Measurements from ENCODE around the gene PDK2.
A peak's percentile ranks its signal among the peaks of the same experiment; 100 is the strongest.

The PDK2 gene

GRCh38 chr17:50129728-50130558 is 34.8 kb downstream of the PDK2 start, which contains the start of gene SAMD14:
Gene SAMD14, minus strand, starts transcription at chr17:50130160. Its CDS starts 5,201 bp downstream, at chr17:50124959.
- H3K9me3 ChIP-seq (ENCODE audit: insufficient read depth, low read depth, low read length): peaks cover 3% of the 10 kb centered on the region
- no peak within 1 kb of the TSS for H3K23ac ChIP-seq (ENCODE audit: low read length)
- peak within 1 kb of the TSS; percentile 73 for H3K4me3 ChIP-seq (ENCODE audit: low read depth, low read length)
- peaks cover 31 to 39% of the 10 kb centered on the region in 2 experiments for H3K4me1 ChIP-seq (ENCODE audit: control insufficient read depth in 1 of 2, insufficient read depth in 2 of 2, low read length in 2 of 2)
- peak within 1 kb of the TSS; percentile 78 for H2AFZ ChIP-seq (ENCODE audit: insufficient read depth, low read length, poor library complexity)
- no peak for DNase-seq
- no CpG with 5 or more reads among the region's 84 CpGs for WGBS (ENCODE audit: extremely low coverage, insufficient coverage, insufficient read length)
- peak within 1 kb of the TSS; percentile 79 for H2BK12ac ChIP-seq (ENCODE audit: low read length)
- H3K79me2 ChIP-seq (ENCODE audit: control insufficient read depth, insufficient read depth, low read length, poor library complexity): peaks cover 2% of the 10 kb centered on the region
- H4K8ac ChIP-seq (ENCODE audit: low read depth, low read length): peak within 1 kb of the TSS; percentile 88
- no peaks in the 10 kb centered on the region for H3K27me3 ChIP-seq (ENCODE audit: insufficient read depth, low read length)
- H2BK120ac ChIP-seq (ENCODE audit: insufficient read depth, low read length, poor library complexity): peak within 1 kb of the TSS; percentile 83
- peak within 1 kb of the TSS; percentile 77 for H2AK5ac ChIP-seq (ENCODE audit: low read length)
- H2BK5ac ChIP-seq (ENCODE audit: low read depth, low read length, poor library complexity): peak within 1 kb of the TSS; percentile 15
- peaks cover 7 to 9% of the 10 kb centered on the region in 2 experiments for H3K36me3 ChIP-seq (ENCODE audit: control insufficient read depth in 1 of 2, insufficient read depth in 2 of 2, low read length in 2 of 2)
- H3K4me2 ChIP-seq (ENCODE audit: low read length): peak within 1 kb of the TSS; percentile 92
- peak within 1 kb of the TSS; percentile 60 for H3K27ac ChIP-seq (ENCODE audit: low read depth, low read length)
- peak within 1 kb of the TSS; percentile 70 for H4K12ac ChIP-seq (ENCODE audit: low read depth, low read length)
- peak within 1 kb of the TSS; percentile 86 for H3K14ac ChIP-seq (ENCODE audit: low read length)
- peak within 1 kb of the TSS; percentile 87 for H4K91ac ChIP-seq (ENCODE audit: low read depth, low read length)
- H3K18ac ChIP-seq (ENCODE audit: low read length): peak within 1 kb of the TSS; percentile 86
- H3K9ac ChIP-seq (ENCODE audit: low read length): no peak within 1 kb of the TSS
- peak within 1 kb of the TSS; percentile 41 for H3K4ac ChIP-seq (ENCODE audit: low read depth, low read length)
- peaks cover 14% of the 10 kb centered on the region for H3K79me1 ChIP-seq (ENCODE audit: low read length)

GRCh38 chr17:50130559-50131305 is 35.6 kb downstream of the PDK2 start:
- whole genome bisulfite sequencing (ENCODE audit: extremely low coverage, insufficient coverage, insufficient read length): no CpG with 5 or more reads among the region's 19 CpGs
- H3K4me3 ChIP-seq (ENCODE audit: low read depth, low read length): peak overlapping the region; percentile 23
- no peak overlapping the region for H3K27ac ChIP-seq (ENCODE audit: low read depth, low read length)
- H3K4me1 ChIP-seq (ENCODE audit: control insufficient read depth in 1 of 2, insufficient read depth in 2 of 2, low read length in 2 of 2): peaks cover 31 to 39% of the 10 kb centered on the region in 2 experiments
- no peak overlapping the region for H3K9ac ChIP-seq (ENCODE audit: low read length)
- no peak overlapping the region for H3K18ac ChIP-seq (ENCODE audit: low read length)
- no peak overlapping the region for H3K4ac ChIP-seq (ENCODE audit: low read depth, low read length)
- peaks cover 2% of the 10 kb centered on the region for H3K79me2 ChIP-seq (ENCODE audit: control insufficient read depth, insufficient read depth, low read length, poor library complexity)
- H2AK5ac ChIP-seq (ENCODE audit: low read length): no peak overlapping the region
- H4K8ac ChIP-seq (ENCODE audit: low read depth, low read length): no peak overlapping the region
- no peak overlapping the region for H2BK120ac ChIP-seq (ENCODE audit: insufficient read depth, low read length, poor library complexity)
- no peaks in the 10 kb centered on the region for H3K27me3 ChIP-seq (ENCODE audit: insufficient read depth, low read length)
- H2AFZ ChIP-seq (ENCODE audit: insufficient read depth, low read length, poor library complexity): no peak overlapping the region
- peak overlapping the region; percentile 34 for H2BK12ac ChIP-seq (ENCODE audit: low read length)
- H4K91ac ChIP-seq (ENCODE audit: low read depth, low read length): no peak overlapping the region
- H3K14ac ChIP-seq (ENCODE audit: low read length): no peak overlapping the region
- H3K36me3 ChIP-seq (ENCODE audit: control insufficient read depth in 1 of 2, insufficient read depth in 2 of 2, low read length in 2 of 2): peaks cover 13 to 15% of the 10 kb centered on the region in 2 experiments
- no peak overlapping the region for H4K12ac ChIP-seq (ENCODE audit: low read depth, low read length)
- no peaks in the 10 kb centered on the region for H3K9me3 ChIP-seq (ENCODE audit: insufficient read depth, low read depth, low read length)
- peaks cover 14% of the 10 kb centered on the region for H3K79me1 ChIP-seq (ENCODE audit: low read length)
- H3K4me2 ChIP-seq (ENCODE audit: low read length): peak overlapping the region; percentile 92
- H2BK5ac ChIP-seq (ENCODE audit: low read depth, low read length, poor library complexity): no peak overlapping the region
- H3K23ac ChIP-seq (ENCODE audit: low read length): no peak overlapping the region
- DNase-seq: no peak

- H4K91ac ChIP-seq (ENCODE audit: low read depth, low read length): no peak overlapping the region
- H3K4me3 ChIP-seq (ENCODE audit: low read depth, low read length): no peak overlapping the region
- no peak overlapping the region for H3K27ac ChIP-seq (ENCODE audit: low read depth, low read length)
- H2BK5ac ChIP-seq (ENCODE audit: low read depth, low read length, poor library complexity): no peak overlapping the region
- no peak overlapping the region for H2AK5ac ChIP-seq (ENCODE audit: low read length)
- no peak overlapping the region for H2BK12ac ChIP-seq (ENCODE audit: low read length)
- H3K14ac ChIP-seq (ENCODE audit: low read length): no peak overlapping the region
- no peak overlapping the region for H3K4ac ChIP-seq (ENCODE audit: low read depth, low read length)
- no peak overlapping the region for H3K18ac ChIP-seq (ENCODE audit: low read length)
- no peak overlapping the region for H4K12ac ChIP-seq (ENCODE audit: low read depth, low read length)
- H3K9ac ChIP-seq (ENCODE audit: low read length): no peak overlapping the region
- peaks cover 31 to 39% of the 10 kb centered on the region in 2 experiments for H3K4me1 ChIP-seq (ENCODE audit: control insufficient read depth in 1 of 2, insufficient read depth in 2 of 2, low read length in 2 of 2)
- WGBS (ENCODE audit: extremely low coverage, insufficient coverage, insufficient read length): no CpG with 5 or more reads among the region's 6 CpGs
- no peak overlapping the region for H2BK120ac ChIP-seq (ENCODE audit: insufficient read depth, low read length, poor library complexity)
- no peaks in the 10 kb centered on the region for H3K9me3 ChIP-seq (ENCODE audit: insufficient read depth, low read depth, low read length)
- H3K27me3 ChIP-seq (ENCODE audit: insufficient read depth, low read length): no peaks in the 10 kb centered on the region
- no peak overlapping the region for H4K8ac ChIP-seq (ENCODE audit: low read depth, low read length)
- H3K79me1 ChIP-seq (ENCODE audit: low read length): peaks cover 14% of the 10 kb centered on the region
- H3K79me2 ChIP-seq (ENCODE audit: control insufficient read depth, insufficient read depth, low read length, poor library complexity): peaks cover 2% of the 10 kb centered on the region
- no peak for DNase-seq
- no peak overlapping the region for H3K23ac ChIP-seq (ENCODE audit: low read length)
- H2AFZ ChIP-seq (ENCODE audit: insufficient read depth, low read length, poor library complexity): no peak overlapping the region
- H3K36me3 ChIP-seq (ENCODE audit: control insufficient read depth in 1 of 2, insufficient read depth in 2 of 2, low read length in 2 of 2): peaks cover 28 to 30% of the 10 kb centered on the region in 2 experiments
- no peak overlapping the region for H3K4me2 ChIP-seq (ENCODE audit: low read length)
Observed at GRCh38 chr17:50132104-50132794, 37.1 kb downstream of the PDK2 start.

Data from trophoblast cell (in vitro differentiated cells and primary cell).